ENCODE results near the gene CCR7.

Gene CCR7

GRCh38 chr17:40561294-40561870 lies 3.9 kb downstream of the CCR7 start:
- TF ChIP-seq SPI1 (IDR thresholded peaks at IDR 0.05; ENCODE audit: borderline replicate concordance, low read depth) (no peak), POLR2AphosphoS5 (IDR thresholded peaks at IDR 0.05; ENCODE audit: low read depth) (no peak), GABPA (IDR thresholded peaks at IDR 0.05; ENCODE audit: low read depth) (no peak)
- TF ChIP-seq, protein P1, sequence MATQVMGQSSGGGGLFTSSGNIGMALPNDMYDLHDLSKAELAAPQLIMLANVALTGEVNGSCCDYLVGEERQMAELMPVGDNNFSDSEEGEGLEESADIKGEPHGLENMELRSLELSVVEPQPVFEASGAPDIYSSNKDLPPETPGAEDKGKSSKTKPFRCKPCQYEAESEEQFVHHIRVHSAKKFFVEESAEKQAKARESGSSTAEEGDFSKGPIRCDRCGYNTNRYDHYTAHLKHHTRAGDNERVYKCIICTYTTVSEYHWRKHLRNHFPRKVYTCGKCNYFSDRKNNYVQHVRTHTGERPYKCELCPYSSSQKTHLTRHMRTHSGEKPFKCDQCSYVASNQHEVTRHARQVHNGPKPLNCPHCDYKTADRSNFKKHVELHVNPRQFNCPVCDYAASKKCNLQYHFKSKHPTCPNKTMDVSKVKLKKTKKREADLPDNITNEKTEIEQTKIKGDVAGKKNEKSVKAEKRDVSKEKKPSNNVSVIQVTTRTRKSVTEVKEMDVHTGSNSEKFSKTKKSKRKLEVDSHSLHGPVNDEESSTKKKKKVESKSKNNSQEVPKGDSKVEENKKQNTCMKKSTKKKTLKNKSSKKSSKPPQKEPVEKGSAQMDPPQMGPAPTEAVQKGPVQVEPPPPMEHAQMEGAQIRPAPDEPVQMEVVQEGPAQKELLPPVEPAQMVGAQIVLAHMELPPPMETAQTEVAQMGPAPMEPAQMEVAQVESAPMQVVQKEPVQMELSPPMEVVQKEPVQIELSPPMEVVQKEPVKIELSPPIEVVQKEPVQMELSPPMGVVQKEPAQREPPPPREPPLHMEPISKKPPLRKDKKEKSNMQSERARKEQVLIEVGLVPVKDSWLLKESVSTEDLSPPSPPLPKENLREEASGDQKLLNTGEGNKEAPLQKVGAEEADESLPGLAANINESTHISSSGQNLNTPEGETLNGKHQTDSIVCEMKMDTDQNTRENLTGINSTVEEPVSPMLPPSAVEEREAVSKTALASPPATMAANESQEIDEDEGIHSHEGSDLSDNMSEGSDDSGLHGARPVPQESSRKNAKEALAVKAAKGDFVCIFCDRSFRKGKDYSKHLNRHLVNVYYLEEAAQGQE (IDR thresholded peaks at IDR 0.05; ENCODE audit: insufficient replicate concordance, low read depth), result no peak
- TF ChIP-seq, protein P2, sequence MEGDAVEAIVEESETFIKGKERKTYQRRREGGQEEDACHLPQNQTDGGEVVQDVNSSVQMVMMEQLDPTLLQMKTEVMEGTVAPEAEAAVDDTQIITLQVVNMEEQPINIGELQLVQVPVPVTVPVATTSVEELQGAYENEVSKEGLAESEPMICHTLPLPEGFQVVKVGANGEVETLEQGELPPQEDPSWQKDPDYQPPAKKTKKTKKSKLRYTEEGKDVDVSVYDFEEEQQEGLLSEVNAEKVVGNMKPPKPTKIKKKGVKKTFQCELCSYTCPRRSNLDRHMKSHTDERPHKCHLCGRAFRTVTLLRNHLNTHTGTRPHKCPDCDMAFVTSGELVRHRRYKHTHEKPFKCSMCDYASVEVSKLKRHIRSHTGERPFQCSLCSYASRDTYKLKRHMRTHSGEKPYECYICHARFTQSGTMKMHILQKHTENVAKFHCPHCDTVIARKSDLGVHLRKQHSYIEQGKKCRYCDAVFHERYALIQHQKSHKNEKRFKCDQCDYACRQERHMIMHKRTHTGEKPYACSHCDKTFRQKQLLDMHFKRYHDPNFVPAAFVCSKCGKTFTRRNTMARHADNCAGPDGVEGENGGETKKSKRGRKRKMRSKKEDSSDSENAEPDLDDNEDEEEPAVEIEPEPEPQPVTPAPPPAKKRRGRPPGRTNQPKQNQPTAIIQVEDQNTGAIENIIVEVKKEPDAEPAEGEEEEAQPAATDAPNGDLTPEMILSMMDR (IDR thresholded peaks at IDR 0.05; ENCODE audit: insufficient read depth, low read length), result no peak
- DNase-seq (ENCODE audit: low read depth in 1 of 2, low spot score in 1 of 2), result no peak
- H3K27me3 ChIP-seq (ENCODE audit: insufficient read depth, poor library complexity, severe bottlenecking), result peaks cover 15% of the 10 kb centered on the region
- no peak overlapping the region for H3K27ac ChIP-seq (replicated peaks)
- no peak overlapping the region for H3K4me3 ChIP-seq (replicated peaks; ENCODE audit: insufficient read depth, low read length)

GRCh38 chr17:40560592-40561293 lies 4.5 kb downstream of the CCR7 start:
- peak; percentile 41 to 50 for DNase-seq (ENCODE audit: low read depth in 1 of 2, low spot score in 1 of 2)
- Histone ChIP-seq H3K27ac (replicated peaks) (no peak overlapping the region), H3K27me3 (ENCODE audit: insufficient read depth, poor library complexity, severe bottlenecking) (peaks cover 15% of the 10 kb centered on the region), H3K4me3 (replicated peaks; ENCODE audit: insufficient read depth, low read length) (peak overlapping the region; percentile 36)
- TF ChIP-seq, protein P1 (IDR thresholded peaks at IDR 0.05; ENCODE audit: insufficient replicate concordance, low read depth), result no peak
- TF ChIP-seq GABPA (IDR thresholded peaks at IDR 0.05; ENCODE audit: low read depth) (no peak), SPI1 (IDR thresholded peaks at IDR 0.05; ENCODE audit: borderline replicate concordance, low read depth) (no peak), POLR2AphosphoS5 (IDR thresholded peaks at IDR 0.05; ENCODE audit: low read depth) (no peak)
- TF ChIP-seq, protein P2 (IDR thresholded peaks at IDR 0.05; ENCODE audit: insufficient read depth, low read length), result no peak

DNA sequence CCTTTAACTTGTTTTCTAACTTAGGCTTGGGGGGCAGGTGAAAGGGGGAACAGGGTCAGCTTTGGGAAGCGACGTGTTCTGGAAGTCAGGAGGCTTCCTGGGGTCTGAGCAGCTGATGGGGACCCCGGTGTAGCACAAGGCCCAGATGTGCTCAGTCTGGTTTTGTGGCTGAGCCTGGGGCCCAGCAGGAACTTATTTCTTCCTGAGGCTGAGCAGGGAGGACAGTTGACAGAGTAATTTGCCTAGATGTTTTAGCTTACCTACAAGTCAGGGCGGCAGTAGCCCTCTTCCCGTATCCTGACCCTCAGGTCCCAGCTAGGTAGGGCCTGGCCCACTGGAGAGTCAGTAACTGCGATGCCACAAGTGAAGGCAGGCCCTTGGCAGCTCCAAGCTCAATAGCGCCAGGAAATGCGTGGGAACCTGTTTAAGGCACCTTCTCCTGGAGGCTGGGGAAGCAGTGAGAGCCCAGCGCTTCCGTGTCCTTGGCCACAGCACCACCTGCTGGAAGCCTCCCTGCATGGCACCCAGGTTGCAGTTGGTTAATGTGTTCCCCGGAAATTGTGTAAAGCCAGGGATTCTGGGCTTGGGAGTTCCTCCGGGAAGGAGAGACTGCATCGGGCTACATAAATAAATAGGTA lies 5.2 kb downstream of the CCR7 start:
- peaks cover 15% of the 10 kb centered on the region for H3K27me3 ChIP-seq (ENCODE audit: insufficient read depth, poor library complexity, severe bottlenecking)
- peak; percentile 73 to 77 for DNase-seq (ENCODE audit: low read depth in 1 of 2, low spot score in 1 of 2)
- TF ChIP-seq, protein P1 (IDR thresholded peaks at IDR 0.05; ENCODE audit: insufficient replicate concordance, low read depth), result no peak
- TF ChIP-seq, protein P2 (IDR thresholded peaks at IDR 0.05; ENCODE audit: insufficient read depth, low read length), result peak; percentile 100
- TF ChIP-seq GABPA (IDR thresholded peaks at IDR 0.05; ENCODE audit: low read depth), result 0 out of 2 replicates have a peak, but pooled peaks have one; percentile 34
- peak overlapping the region; percentile 36 for H3K4me3 ChIP-seq (replicated peaks; ENCODE audit: insufficient read depth, low read length)
- H3K27ac ChIP-seq (replicated peaks), result no peak overlapping the region

Measured in HL-60 (cell line).